ENCODE measurements around the gene ARMC8.

- TF ChIP-seq HDAC2 (IDR thresholded peaks at IDR 0.05): no peak
- no peak for TF ChIP-seq POLR2A (IDR thresholded peaks at IDR 0.05; ENCODE audit: low read length)
- no peak for TF ChIP-seq CTCF (IDR thresholded peaks at IDR 0.05)
These were observed 120.8 kb downstream of the ARMC8 start for GRCh38 chr3:138307899-138308298.
